OCI-LY3 (cell line): ENCODE measurements around the gene RGS19.
A peak's percentile ranks its signal among the peaks of the same experiment; 100 is the strongest.

Experiments
- H2AFZ ChIP-seq: fragments of 200-600, 300-600 bp; shearing (Covaris generic); 2 replicates; pipeline ENCODE4 v1.6.0; 2014; ENCODE audit warnings: antibody characterized with exemption, low read depth, low read length
- H3K27ac ChIP-seq: fragments of 200-600, 300-600 bp; sonication (generic); 2 replicates; pipeline ENCODE4 v1.5.1; 2014; ENCODE audit warnings: mild to moderate bottlenecking, low read length, moderate library complexity, mixed read lengths
- H3K27me3 ChIP-seq: fragments of 200-600, 300-600 bp; sonication (generic); 2 replicates; pipeline ENCODE4 v1.6.1; 2014; ENCODE audit warnings: low read depth, low read length, mixed read lengths
- H3K36me3 ChIP-seq: fragments of 200-600, 300-600 bp; sonication (generic); replicated peaks from 2 replicates; pipeline ENCODE3; 2014; ENCODE audit warnings: low read depth, low read length, mixed read lengths
- H3K4me1 ChIP-seq: fragments of 300-600, 200-600 bp; sonication (generic); 2 replicates; pipeline ENCODE4 v1.6.1; 2014; ENCODE audit warnings: low read length, mixed read lengths
- H3K4me2 ChIP-seq: fragments of 200-600, 300-600 bp; sonication (generic); 2 replicates; pipeline ENCODE4 v1.6.1; 2014; ENCODE audit warnings: low read length, mixed read lengths
- H3K4me3 ChIP-seq: fragments of 300-600, 200-600 bp; sonication (generic); 2 replicates; pipeline ENCODE4 v1.5.1; 2014; ENCODE audit warnings: antibody characterized with exemption, mild to moderate bottlenecking, low read length, moderate library complexity
- H3K79me2 ChIP-seq: fragments of 300-600, 200-600 bp; shearing (Covaris generic); 2 replicates; pipeline ENCODE4 v1.6.1; 2014; ENCODE audit warnings: mild to moderate bottlenecking, low read length, mixed read lengths
- H3K9ac ChIP-seq: fragments of 300-600, 200-600 bp; shearing (Covaris generic); 2 replicates; pipeline ENCODE4 v1.6.0; 2014; ENCODE audit warnings: mild to moderate bottlenecking, low read length, moderate library complexity
- H3K9me3 ChIP-seq: fragments of 200-600, 300-600 bp; shearing (Covaris generic); 2 replicates; pipeline ENCODE4 v1.6.1; 2014; ENCODE audit warnings: low read length, mixed read lengths; ENCODE audit not compliant: insufficient read depth
- H4K20me1 ChIP-seq: fragments of 200-600, 300-600 bp; sonication (generic); 2 replicates; pipeline ENCODE4 v1.6.1; 2016; ENCODE audit warnings: low read length, mixed read lengths; ENCODE audit not compliant: insufficient read depth
- CTCF ChIP-seq: fragments of 200-600, 300-600 bp; sonication (generic); IDR thresholded peaks from 2 replicates; pipeline ENCODE4 v1.5.1; 2014; ENCODE audit warnings: antibody characterized with exemption, low read length, low read depth
- EZH2phosphoT487 ChIP-seq: fragments of 200-600 bp; shearing (Covaris generic); IDR thresholded peaks from 2 replicates; pipeline ENCODE4 v1.6.1; 2018; ENCODE audit warnings: antibody characterized with exemption, mixed run types, low read depth

The RGS19 gene

GRCh38 chr20:64102647-64103354 lies 23.5 kb upstream of the RGS19 start:
- Histone ChIP-seq H2AFZ (no peak overlapping the region), H3K27ac (no peak overlapping the region), H3K9me3 (no peaks in the 10 kb centered on the region), H4K20me1 (no peaks in the 10 kb centered on the region), H3K79me2 (no peaks in the 10 kb centered on the region), H3K4me2 (peak overlapping the region; percentile 70), H3K9ac (peak overlapping the region; percentile 54), H3K27me3 (peaks cover 18% of the 10 kb centered on the region), H3K36me3 (no peaks in the 10 kb centered on the region), H3K4me3 (peak overlapping the region; percentile 77), H3K4me1 (peaks cover 30% of the 10 kb centered on the region)
- TF ChIP-seq CTCF (no peak), EZH2phosphoT487 (no peak)

GRCh38 chr20:64101731-64102621 lies 22.7 kb upstream of the RGS19 start:
- Histone ChIP-seq H3K79me2 (no peaks in the 10 kb centered on the region), H3K27me3 (peaks cover 18% of the 10 kb centered on the region), H4K20me1 (no peaks in the 10 kb centered on the region), H3K27ac (no peak overlapping the region), H3K36me3 (no peaks in the 10 kb centered on the region), H3K4me2 (peak overlapping the region; percentile 70), H3K4me1 (peaks cover 24% of the 10 kb centered on the region), H2AFZ (peak overlapping the region; percentile 52; the same call in 1 of the 2 replicates), H3K9me3 (no peaks in the 10 kb centered on the region), H3K9ac (peak overlapping the region; percentile 54), H3K4me3 (peak overlapping the region; percentile 77)
- TF ChIP-seq CTCF (peak; percentile 75), EZH2phosphoT487 (no peak)

GRCh38 chr20:64100946-64101688 lies 21.8 kb upstream of the RGS19 start:
- TF ChIP-seq EZH2phosphoT487, result no peak
- no peak for TF ChIP-seq CTCF
- no peak overlapping the region; the same call in 1 of the 2 replicates for H3K27ac ChIP-seq
- peaks cover 18% of the 10 kb centered on the region for H3K27me3 ChIP-seq
- no peaks in the 10 kb centered on the region for H4K20me1 ChIP-seq
- H3K36me3 ChIP-seq, result no peaks in the 10 kb centered on the region
- no peak overlapping the region for H3K4me3 ChIP-seq
- H3K9ac ChIP-seq, result no peak overlapping the region
- no peaks in the 10 kb centered on the region for H3K79me2 ChIP-seq
- no peaks in the 10 kb centered on the region for H3K9me3 ChIP-seq
- H2AFZ ChIP-seq, result no peak overlapping the region
- H3K4me1 ChIP-seq, result peaks cover 26% of the 10 kb centered on the region
- H3K4me2 ChIP-seq, result peak overlapping the region; percentile 70
